GM18519 (cell line): Measurements from ENCODE around the gene AKR1C1.
"Not testable (repeated sequence)": the region's sequence is repeated elsewhere in the genome, so short reads cannot be mapped to it uniquely, and the experiment has no call there.

ENCODE experiments used
- ATAC-seq: cut with Tn5 transposase; IDR thresholded peaks from one replicate; pipeline ENCODE4 v1.9.1; 2021; ENCODE audit warnings: mild to moderate bottlenecking, moderate library complexity; ENCODE audit not compliant: unreplicated experiment, low FRiP score

AKR1C1 gene

DNA sequence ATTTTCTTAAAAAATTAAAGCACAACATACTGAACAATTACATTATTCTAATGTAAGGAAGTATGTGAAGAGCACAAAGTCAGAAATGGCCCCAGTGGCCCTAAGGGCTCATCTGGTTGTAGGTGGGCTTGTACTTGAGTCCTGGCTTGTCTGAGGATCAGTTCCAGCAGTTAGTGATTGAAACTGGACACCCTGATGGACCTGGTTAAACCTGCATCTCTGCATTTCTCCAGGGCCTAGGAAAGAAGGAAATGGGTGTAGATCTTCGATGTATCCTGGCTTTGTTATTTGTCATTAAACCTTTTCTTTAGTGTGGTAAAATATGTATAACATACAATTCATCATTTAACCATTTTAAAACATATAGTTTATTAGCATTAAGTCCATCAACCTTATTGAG, 50.2 kb downstream of the AKR1C1 start:
- ATAC-seq: no peak

DNA sequence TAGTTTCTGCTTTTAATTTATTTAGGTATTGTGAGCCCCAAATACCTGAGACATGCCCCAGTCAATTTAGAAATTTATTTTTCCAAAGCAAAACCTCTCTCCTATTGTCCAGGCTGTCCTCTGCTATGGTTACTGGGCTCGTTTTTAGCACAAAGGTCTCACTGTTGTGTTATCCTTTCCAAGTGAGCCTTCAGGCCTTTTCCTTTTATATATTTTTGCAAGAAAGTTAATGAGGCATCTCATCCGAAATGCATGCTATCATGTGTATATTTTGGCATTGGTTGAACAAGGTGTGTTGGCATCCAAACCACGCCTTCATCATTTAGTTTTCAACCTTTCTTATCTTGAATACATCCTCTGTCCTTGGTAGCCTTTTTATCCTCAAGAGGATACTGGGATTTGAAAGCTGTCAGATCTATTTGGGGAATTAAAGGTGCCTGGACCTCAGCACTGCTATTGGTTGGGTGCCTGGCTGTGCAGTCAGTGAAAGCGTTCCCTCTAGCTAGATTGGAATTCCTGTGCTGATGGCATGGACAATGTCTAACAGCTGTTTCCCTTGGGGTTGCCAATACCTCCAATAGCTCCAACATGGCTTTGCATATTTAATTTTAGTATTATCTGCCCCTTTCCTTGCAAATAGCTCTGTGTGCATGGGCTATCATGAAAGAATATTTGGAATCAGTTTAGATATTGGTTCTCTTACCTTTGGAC, 51.1 kb downstream of the AKR1C1 start:
- ATAC-seq: not testable (repeated sequence)

DNA sequence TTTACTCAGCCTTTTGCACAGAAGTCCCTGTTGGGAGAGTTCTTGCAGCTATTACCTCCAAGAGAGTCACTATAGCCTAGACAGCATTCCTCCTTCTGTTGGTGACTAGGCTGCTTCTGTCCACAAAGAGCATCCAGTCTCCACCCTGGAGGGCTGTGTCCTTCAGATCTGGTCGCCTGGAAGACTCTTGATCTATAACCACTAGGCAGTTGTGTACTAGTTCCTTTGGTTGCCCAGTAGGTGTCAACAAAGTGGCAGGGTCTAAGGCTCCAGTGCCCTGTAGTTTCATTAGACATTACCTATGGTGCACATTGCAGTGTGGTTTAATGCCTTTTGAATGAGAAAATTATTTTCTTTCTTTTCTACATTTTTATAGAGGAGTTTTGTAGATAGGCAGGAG, 51.7 kb downstream of the AKR1C1 start:
- no peak for ATAC-seq

DNA sequence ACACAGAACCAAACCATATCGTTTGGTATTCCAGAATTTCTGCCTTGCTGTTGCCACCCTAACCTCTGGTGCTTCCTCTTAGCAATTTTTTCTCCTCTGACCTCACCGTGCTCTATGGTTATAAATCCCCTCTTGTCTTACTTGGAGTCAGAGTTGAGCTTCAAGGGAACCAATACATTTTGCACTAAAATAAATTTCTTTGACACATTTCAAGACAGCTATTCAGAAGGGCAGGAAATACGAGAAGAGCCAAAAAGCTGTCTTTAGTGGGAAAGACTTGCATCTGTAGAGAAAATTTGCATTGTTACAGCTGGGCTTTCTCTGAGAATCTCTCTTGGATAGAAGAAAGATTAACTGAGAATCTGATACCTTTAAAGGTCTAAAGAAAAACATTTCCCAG, 54.9 kb downstream of the AKR1C1 start:
- no peak for ATAC-seq

DNA sequence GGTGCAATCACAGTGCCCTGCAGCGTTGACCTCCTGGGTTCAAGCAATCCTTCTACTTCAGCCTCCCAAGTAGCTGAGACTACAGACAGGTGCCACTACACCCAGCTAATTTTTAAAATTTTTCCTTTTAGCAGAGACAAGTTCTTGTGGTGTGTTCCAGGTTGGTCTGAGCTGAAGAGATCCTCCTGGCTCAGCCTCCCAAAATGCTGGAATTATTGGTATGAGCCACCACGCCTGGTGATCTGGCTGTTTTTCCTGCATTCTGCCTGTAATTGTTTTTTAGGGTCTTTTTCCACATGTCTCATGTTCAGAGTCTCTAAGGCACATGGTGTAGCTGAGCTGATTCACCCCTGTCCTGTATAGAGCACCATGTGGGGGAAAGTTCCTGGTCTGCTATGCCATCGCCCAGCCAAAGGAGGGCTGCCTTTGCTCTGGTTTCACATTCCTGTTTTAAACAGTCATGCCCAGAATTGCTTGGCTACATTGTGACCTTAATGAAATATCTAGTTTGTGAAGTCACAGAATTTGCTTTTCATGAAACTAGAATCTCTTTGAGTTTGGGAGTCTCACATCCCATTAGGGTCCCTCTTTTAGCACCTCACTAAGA, 55.6 kb downstream of the AKR1C1 start:
- not testable (repeated sequence) for ATAC-seq

DNA sequence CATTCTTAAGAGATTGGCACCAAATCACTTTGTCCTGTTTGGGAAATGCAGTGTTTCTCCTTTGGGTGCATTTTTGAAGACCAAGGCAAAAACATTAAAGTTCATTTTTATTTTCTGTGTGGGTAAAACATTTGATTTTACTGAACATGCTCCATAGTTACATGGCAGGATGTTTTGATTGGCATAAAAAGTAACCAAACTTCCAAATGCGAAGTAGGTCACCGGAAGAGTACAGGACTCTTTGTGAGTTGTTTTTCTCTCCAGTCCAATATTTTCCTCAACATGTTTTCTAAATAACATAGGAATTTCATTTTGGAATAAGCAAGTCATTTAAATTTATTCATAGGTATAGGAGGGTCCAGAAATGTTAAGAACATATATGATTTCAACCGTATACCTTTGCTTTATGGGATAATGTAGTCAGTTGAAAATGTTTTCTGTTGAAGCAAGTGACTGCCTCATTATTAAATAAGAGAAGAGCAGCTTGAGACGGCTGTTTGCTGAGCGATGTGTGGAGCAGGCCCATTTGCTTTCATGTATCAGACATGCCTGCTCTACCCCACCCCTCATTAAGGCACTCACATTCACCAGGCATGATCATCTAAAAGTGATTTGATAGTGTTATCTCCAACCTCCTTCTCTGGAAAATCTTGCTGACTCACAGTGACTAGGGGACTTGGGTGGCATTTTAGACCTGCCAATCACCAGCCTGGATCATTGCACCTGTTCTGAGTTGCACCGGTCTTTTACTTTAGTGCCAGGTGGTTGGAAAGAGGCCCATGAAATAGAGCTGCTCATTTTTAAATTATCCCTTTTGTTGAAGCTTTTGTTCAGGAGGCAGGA, 56.8 kb downstream of the AKR1C1 start:
- ATAC-seq: not testable (repeated sequence)

DNA sequence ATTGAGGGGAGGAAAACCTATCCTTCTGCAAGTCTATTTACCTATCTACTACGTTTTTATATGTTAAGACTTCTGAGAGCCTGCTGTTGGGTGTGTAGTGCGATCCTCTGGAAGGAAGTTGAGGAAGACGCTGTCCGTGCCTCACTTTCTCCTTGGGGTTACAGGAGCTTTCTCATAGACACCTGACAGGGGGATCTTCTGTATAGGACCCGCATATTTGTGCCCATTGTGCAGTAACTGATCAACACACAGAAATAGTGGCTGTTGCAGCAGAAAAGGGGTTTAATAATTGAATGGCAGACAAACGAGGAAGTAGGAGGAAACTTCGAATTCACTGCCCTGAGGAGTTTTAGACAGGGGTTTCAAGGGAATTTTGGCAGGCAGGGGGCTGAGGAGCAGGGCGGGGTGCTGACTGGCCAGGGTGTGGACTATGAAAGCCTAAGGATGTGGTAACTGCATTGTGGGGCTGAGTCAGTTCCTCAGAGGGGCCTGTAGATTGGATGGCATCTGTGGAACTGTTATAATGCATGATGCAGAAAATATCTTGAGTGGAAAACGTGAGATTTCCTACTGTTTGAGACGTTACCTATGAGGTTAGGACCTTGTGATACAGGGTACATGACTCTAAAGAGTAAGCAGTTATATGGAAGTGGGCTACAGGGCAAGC, 58.5 kb downstream of the AKR1C1 start:
- ATAC-seq: not testable (repeated sequence)

DNA sequence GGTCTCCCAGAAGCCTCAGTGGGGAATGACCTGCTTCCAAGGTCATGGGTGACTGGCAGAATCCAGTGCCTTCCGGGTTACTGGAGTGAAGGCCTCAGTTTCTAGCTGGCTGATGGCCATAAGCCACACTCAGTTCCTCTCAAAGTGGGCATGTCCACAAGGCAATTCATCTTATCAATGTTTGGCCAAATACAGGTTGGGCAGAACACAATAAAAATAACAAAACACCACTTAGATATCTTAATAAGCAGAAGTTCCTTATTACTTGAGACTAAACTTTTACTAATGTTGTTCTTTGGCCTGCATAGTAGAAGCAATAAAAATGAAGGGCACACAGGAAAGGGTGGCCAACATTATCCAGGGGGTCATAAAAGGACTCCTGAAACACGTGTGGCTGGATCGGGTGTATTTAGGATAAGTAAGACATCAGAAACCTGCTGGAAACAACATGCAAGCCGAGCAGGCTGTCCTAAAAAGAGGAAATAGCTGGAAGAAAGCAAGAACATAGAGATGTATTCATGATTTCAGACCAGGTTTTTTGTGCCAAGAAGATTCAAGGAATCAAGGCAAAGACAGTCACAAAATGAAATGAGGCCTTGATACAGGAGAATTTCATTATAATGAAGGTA, 60.1 kb downstream of the AKR1C1 start:
- no peak for ATAC-seq

DNA sequence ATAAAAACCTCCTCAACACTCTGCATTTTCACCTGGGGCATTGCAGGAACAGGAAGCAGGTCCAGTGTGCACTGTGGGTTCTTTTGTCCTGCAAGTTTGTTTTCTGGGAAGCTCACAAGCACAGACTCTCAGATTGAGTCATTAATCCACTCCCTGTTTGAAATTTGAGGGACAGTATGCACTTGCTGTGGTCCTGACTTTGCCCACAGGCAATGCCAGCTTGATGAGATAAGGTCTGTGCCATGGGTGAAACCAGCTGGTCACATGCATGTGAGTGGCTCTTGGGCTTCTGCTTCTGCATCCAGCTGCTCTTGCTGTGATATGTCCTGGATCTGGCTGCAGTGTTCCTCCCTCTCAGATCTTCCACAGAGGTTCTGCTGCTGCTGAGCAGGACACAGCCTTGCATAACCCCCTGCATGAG, 62.3 kb downstream of the AKR1C1 start:
- not testable (repeated sequence) for ATAC-seq

DNA sequence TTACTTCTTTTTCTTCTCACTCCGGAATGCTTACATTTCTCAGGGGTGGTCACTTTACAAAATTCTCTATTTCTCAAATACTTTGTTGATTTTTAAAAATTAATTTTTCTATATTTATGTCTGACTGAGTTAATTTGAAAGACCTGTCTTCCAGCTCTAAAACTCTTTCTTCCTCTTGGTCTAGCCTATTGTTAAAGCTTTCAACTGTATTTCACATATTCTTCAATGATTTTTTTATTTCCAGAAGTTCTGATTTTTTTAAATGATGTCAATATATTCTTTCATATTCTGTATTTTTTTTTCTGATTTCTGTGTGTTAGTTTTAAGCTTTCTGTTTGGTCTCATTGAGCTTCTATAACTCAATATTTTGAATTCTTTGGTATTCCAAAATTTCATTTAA, 67.8 kb downstream of the AKR1C1 start:
- ATAC-seq: no peak

DNA sequence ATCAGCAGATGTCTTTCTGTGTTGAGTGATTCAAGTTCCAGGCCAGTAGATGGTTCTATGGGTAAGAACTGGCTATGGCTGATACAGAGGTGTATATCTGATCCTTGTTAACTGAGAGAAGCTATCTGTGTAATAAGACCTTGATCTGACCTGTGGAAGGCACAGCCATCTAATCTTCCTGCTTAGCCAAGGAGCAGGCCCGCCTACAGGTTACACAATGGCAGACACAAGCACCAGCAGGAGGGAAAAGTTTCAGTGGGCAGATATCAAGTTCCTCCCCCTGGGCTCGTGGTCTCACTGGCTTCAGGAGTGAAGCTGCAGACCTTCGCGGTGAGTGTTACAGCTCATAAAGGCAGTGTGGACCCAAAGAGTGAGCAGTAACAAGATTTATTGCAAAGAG, 68.4 kb downstream of the AKR1C1 start:
- ATAC-seq: not testable (repeated sequence)

DNA sequence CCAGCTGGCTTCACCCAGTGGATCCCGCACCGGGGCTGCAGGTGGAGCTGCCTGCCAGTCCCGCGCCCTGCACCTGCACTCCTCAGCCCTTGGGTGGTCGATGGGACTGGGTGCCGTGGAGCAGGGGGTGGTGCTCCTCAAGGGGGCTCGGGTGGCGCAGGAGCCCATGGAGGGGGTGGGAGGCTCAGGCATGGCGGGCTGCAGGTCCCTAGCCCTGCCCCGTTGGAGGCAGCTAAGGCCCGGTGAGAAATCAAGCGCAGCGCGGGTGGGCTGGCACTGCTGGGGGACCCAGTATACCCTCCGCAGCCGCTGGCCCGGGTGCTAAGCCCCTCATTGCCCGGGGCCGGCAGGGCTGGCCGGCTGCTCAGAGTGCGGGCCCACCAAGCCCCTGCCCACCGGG, 69.2 kb downstream of the AKR1C1 start:
- not testable (repeated sequence) for ATAC-seq
